A549 (cell line): ENCODE data around the gene RPTOR. TPM values are rescaled to one million over a fixed set of nuclear protein-coding genes. Genes with fewer than 3 reads are reported as not detected.

ENCODE experiments used
- ATAC-seq, 2 experiments: fragments of 200-7000 bp in 1 of 2; fragments of >200 bp in 1 of 2; cut with Nextera tagmentation in 1 of 2; cut with Tn5 transposase in 1 of 2; 3 replicates each; pipeline versions ENCODE4 v1.8.0 to v1.9.1; 2018 to 2020; ENCODE audit warnings: mild to moderate bottlenecking in 1 of 2, moderate library complexity in 1 of 2
- CTCF ChIA-PET: fragments of 300-600 bp; sonication (Branson Sonifier 250); formaldehyde crosslinking; extraction: SDS; loops from one replicate; lab custom pipeline; 2021; ENCODE audit warnings: antibody characterized with exemption, inconsistent platforms; lab: Yijun Ruan, JAX
- POLR2A ChIA-PET: fragments of 350-600 bp; formaldehyde crosslinking; extraction: SDS; loops from one replicate; lab custom pipeline; 2021; ENCODE audit warnings: antibody characterized with exemption, inconsistent platforms; lab: Yijun Ruan, JAX
- DNase-seq, 2 experiments: peaks; one replicate each; pipeline versions ENCODE4 v3.0.0 to v3.0.0-alpha.2; 2011 to 2016; ENCODE audit warnings: low read depth in 1 of 2, low spot score in 1 of 2
- FAIRE-seq: peaks from 2 replicates; lab custom pipeline; 2011; peaks lifted over from hg19 to GRCh38; lab: Jason Lieb, UNC
- H3K27ac ChIP-seq, 2 experiments: fragments of >200 bp; sonication (Bioruptor Twin); formaldehyde crosslinking; 3 replicates each; pipeline ENCODE4 v1.5.1; 2016 to 2017
- H3K4me1 ChIP-seq: fragments of >200 bp; sonication (Bioruptor Twin); formaldehyde crosslinking; 3 replicates; pipeline ENCODE4 v1.6.1; 2016
- H3K4me2 ChIP-seq: fragments of >200 bp; sonication (Bioruptor Twin); formaldehyde crosslinking; 3 replicates; pipeline ENCODE4 v1.6.1; 2016
- H3K4me3 ChIP-seq: fragments of >200 bp; sonication (Bioruptor Twin); formaldehyde crosslinking; 3 replicates; pipeline ENCODE4 v1.5.1; 2016
- H3K9me3 ChIP-seq: fragments of >200 bp; sonication (Bioruptor Twin); formaldehyde crosslinking; 3 replicates; pipeline ENCODE4 v1.6.1; 2016
- CBX2 ChIP-seq: fragments of 200-600 bp; sonication (generic); IDR thresholded peaks from 2 replicates; pipeline ENCODE4 v1.6.1; 2016; ENCODE audit warnings: low read depth, mild to moderate bottlenecking, borderline replicate concordance
- E2F6 ChIP-seq: IDR thresholded peaks from 2 replicates; pipeline ENCODE4 v1.6.1; 2012; ENCODE audit warnings: low read depth, borderline replicate concordance
- EHMT2 ChIP-seq: fragments of 200-600 bp; sonication (generic); IDR thresholded peaks from 2 replicates; pipeline ENCODE4 v1.6.1; 2016; ENCODE audit warnings: antibody characterized with exemption, low read depth, mild to moderate bottlenecking, moderate library complexity
- ELK1 ChIP-seq: fragments of 150-350 bp; IDR thresholded peaks from 2 replicates; pipeline ENCODE4 v1.6.1; 2014; ENCODE audit warnings: low read depth, mild to moderate bottlenecking, low read length
- ESRRA ChIP-seq: fragments of 150-350 bp; IDR thresholded peaks from 2 replicates; pipeline ENCODE4 v1.6.1; 2014; ENCODE audit warnings: mild to moderate bottlenecking, low read length, borderline replicate concordance
- FOSL2 ChIP-seq, 2 experiments: fragments of 450-650 bp in 1 of 2; fragments of >200 bp in 1 of 2; sonication (Bioruptor Twin) in 1 of 2; formaldehyde crosslinking; IDR thresholded peaks; 2 replicates each; pipeline versions ENCODE4 v1.5.0 to v1.6.1; 2016 to 2020; ENCODE audit warnings: mild to moderate bottlenecking in 1 of 2, moderate library complexity in 1 of 2
- HDAC2 ChIP-seq: fragments of 200-600 bp; sonication (generic); IDR thresholded peaks from 2 replicates; pipeline ENCODE4 v1.6.1; 2016
- HEYL ChIP-seq: fragments of 250-450 bp; sonication (Bioruptor Pico); IDR thresholded peaks from 2 replicates; pipeline ENCODE4 v1.8.0; 2021; ENCODE audit warnings: mild to moderate bottlenecking, moderate library complexity
- NPAS2 ChIP-seq: fragments of 250-450 bp; sonication (Bioruptor Pico); IDR thresholded peaks from 2 replicates; pipeline ENCODE4 v1.8.0; 2022; ENCODE audit warnings: mild to moderate bottlenecking, moderate library complexity, borderline replicate concordance
- PHF8 ChIP-seq: fragments of 200-600 bp; sonication (generic); IDR thresholded peaks from 2 replicates; pipeline ENCODE4 v1.6.1; 2016; ENCODE audit warnings: low read depth, mild to moderate bottlenecking, antibody characterized with exemption, moderate library complexity, borderline replicate concordance
- POLR2A ChIP-seq: IDR thresholded peaks from 2 replicates; pipeline ENCODE4 v1.6.1; 2012; ENCODE audit warnings: mild to moderate bottlenecking, low read length
- POLR2AphosphoS2 ChIP-seq: conservative IDR thresholded peaks from 2 replicates; pipeline ENCODE4 v1.6.1; 2012; ENCODE audit warnings: low read length, improper control_type of control experiment, inconsistent platforms
- RAD21 ChIP-seq, 2 experiments: fragments of >200 bp in 1 of 2; sonication (Bioruptor Twin) in 1 of 2; formaldehyde crosslinking in 1 of 2; IDR thresholded peaks in 1 of 2; conservative IDR thresholded peaks in 1 of 2; 2 replicates in 1 of 2; 3 replicates in 1 of 2; pipeline ENCODE4 v1.6.1; 2012 to 2018; ENCODE audit warnings: inconsistent platforms in 1 of 2
- RFX5 ChIP-seq: fragments of 450-650 bp; IDR thresholded peaks from 2 replicates; pipeline ENCODE4 v1.7.1; 2014; ENCODE audit warnings: antibody characterized with exemption, mild to moderate bottlenecking, moderate library complexity
- RNF2 ChIP-seq: fragments of 200-600 bp; sonication (generic); IDR thresholded peaks from 2 replicates; pipeline ENCODE4 v1.6.1; 2016; ENCODE audit warnings: low read depth, mild to moderate bottlenecking, antibody characterized with exemption, moderate library complexity, borderline replicate concordance
- SMC3 ChIP-seq: fragments of >200 bp; sonication (Bioruptor Twin); formaldehyde crosslinking; IDR thresholded peaks from 3 replicates; pipeline ENCODE4 v1.6.1; 2018; ENCODE audit warnings: inconsistent platforms
- TFCP2L1 ChIP-seq: fragments of 250-450 bp; sonication (Bioruptor Pico); IDR thresholded peaks from 2 replicates; pipeline ENCODE4 v1.5.0; 2021; ENCODE audit warnings: mild to moderate bottlenecking
- ZSCAN20 ChIP-seq: fragments of 250-450 bp; sonication (Bioruptor Pico); IDR thresholded peaks from 2 replicates; pipeline ENCODE4 v1.8.0; 2022; ENCODE audit warnings: mild to moderate bottlenecking, moderate library complexity
- WGBS: methylation state at CpG from one replicate; pipeline ENCODE4 v1.1.6; 2017; ENCODE audit errors: missing lambda C conversion rate; 5-methylcytosine and 5-hydroxymethylcytosine counted together
- polyA plus RNA-seq, 4 experiments: library from polyadenylated mRNA; depleted of rRNA in 3 of 4; stranded (reverse); fragments of >200 nt; fragmentation: RNase III in 1 of 4; extraction: RNeasy Plus Mini Kit Qiagen cat#74134 plus additional on column Dnase treatment in 1 of 4; gene quantifications; 2 replicates in 3 of 4; 3 replicates in 1 of 4; pipeline ENCODE4 v1.2.3, GENCODE V29; 2011 to 2017

The RPTOR gene
- polyA plus RNA-seq, 2 of the 4 experiments (the other 2 are of a cell fraction): 10.8 to 27.1 TPM

- H3K4me1 ChIP-seq: peaks cover 21% of the 10 kb centered on the region
- ATAC-seq (no peak), FAIRE-seq (peak; percentile 28), DNase-seq (no peak)
- POLR2A ChIA-PET: no interaction called here
- no peak for TF ChIP-seq E2F6
- TF ChIP-seq EHMT2: no peak
- no peak for TF ChIP-seq RNF2
- TF ChIP-seq ELK1: no peak
- TF ChIP-seq PHF8: no peak
- TF ChIP-seq CBX2: no peak
- no peak for TF ChIP-seq HEYL (CRISPR knock-in tag)
- TF ChIP-seq TFCP2L1: no peak
- 94% methylated on average over 7 of the region's 7 CpGs for WGBS
- H3K9me3 ChIP-seq: peaks cover 3% of the 10 kb centered on the region; the same call in 1 of the 3 replicates
- CTCF ChIA-PET: interaction anchor here (0.7 to 1.3 kb wide), 5 partner anchors 15 to 244 kb away, joined by 3 to 4 read pairs (median 3); no protein-coding TSS in a partner anchor
- H3K27ac ChIP-seq: no peak overlapping the region
- H3K4me3 ChIP-seq: no peak overlapping the region
- H3K4me2 ChIP-seq: no peak overlapping the region
Measured at GRCh38 chr17:80717720-80718083, 173.1 kb downstream of the RPTOR start.

- WGBS: 95% methylated on average over 4 of the region's 4 CpGs
- TF ChIP-seq POLR2A (no peak), NPAS2 (no peak)
- TF ChIP-seq, all 56 proteins: peak for 0
- ChIA-PET POLR2A (no interaction called here), CTCF (interaction anchor here (0.9 to 1.3 kb wide), 4 partner anchors 16 to 245 kb away, joined by 3 to 4 read pairs (median 3); no protein-coding TSS in a partner anchor)
- Histone ChIP-seq H3K4me1 (peaks cover 21% of the 10 kb centered on the region), H3K27ac (no peak overlapping the region), H3K9me3 (peaks cover 7% of the 10 kb centered on the region; the same call in 1 of the 3 replicates), H3K4me2 (no peak overlapping the region), H3K4me3 (no peak overlapping the region)
- DNase-seq (no peak), FAIRE-seq (no peak), ATAC-seq (no peak)
Measured at GRCh38 chr17:80718428-80718827, 173.8 kb downstream of the RPTOR start.

DNA sequence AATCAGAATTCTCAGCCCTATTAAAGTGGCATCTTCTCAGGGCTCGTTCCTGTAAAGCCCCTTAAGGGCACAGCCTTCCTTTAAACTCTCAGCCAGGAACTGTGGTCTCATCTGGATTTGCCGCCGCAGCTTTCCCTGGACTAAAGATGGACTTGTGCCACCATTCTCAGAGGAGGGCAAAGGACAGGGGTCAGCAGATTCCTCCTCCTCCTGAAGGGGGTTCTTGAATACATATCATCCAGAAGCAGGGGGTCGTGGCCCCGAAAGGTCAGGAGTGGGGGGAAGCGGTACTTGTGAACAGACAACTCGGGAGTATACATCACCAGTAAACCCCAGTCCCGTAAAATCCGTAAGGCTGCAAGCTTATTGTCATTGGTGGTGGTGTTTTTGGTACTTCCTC, 174.8 kb downstream of the RPTOR start:
- ChIA-PET POLR2A (no interaction called here), CTCF (interaction anchor here (1.1 kb wide), 2 partner anchors 153 to 264 kb away, joined by 3 read pairs; no protein-coding TSS in a partner anchor)
- no peak for DNase-seq
- TF ChIP-seq SMC3: no peak
- TF ChIP-seq FOSL2 (IDR thresholded peaks at IDR 0.05): no peak
- no peak for TF ChIP-seq FOSL2 (CRISPR knock-in tag; IDR thresholded peaks at IDR 0.05)
- TF ChIP-seq ZSCAN20 (CRISPR knock-in tag): no peak
- no peak for TF ChIP-seq EHMT2
- no peak for TF ChIP-seq RAD21 (conservative IDR thresholded peaks at IDR 0.05 in 1 of 2, IDR thresholded peaks at IDR 0.05 in 1 of 2)
- TF ChIP-seq ESRRA: no peak
- TF ChIP-seq RFX5: no peak
- TF ChIP-seq HDAC2: no peak
- TF ChIP-seq ELK1: no peak
- TF ChIP-seq POLR2AphosphoS2: no peak
- no peak overlapping the region for H3K27ac ChIP-seq
- WGBS: 88% methylated on average over 9 of the region's 9 CpGs
- no peak overlapping the region for H3K4me3 ChIP-seq
- H3K4me1 ChIP-seq: peaks cover 29% of the 10 kb centered on the region
- FAIRE-seq: no peak
- ATAC-seq: no peak
- no peak overlapping the region for H3K4me2 ChIP-seq
- H3K9me3 ChIP-seq: peaks cover 9% of the 10 kb centered on the region; the same call in 1 of the 3 replicates
